NCI-H2107 treated with DMSO at 0.1 percent for 48 hours (cell line): ENCODE results near the gene ADPRH.
"Not testable (repeated sequence)": the region's sequence is repeated elsewhere in the genome, so short reads cannot be mapped to it uniquely, and the experiment has no call there.

Experiments used
- DNase-seq: peaks from one replicate; lab custom pipeline; 2025; ENCODE audit not compliant: unreplicated experiment; lab: John Stamatoyannopoulos, UW

Gene ADPRH

DNA sequence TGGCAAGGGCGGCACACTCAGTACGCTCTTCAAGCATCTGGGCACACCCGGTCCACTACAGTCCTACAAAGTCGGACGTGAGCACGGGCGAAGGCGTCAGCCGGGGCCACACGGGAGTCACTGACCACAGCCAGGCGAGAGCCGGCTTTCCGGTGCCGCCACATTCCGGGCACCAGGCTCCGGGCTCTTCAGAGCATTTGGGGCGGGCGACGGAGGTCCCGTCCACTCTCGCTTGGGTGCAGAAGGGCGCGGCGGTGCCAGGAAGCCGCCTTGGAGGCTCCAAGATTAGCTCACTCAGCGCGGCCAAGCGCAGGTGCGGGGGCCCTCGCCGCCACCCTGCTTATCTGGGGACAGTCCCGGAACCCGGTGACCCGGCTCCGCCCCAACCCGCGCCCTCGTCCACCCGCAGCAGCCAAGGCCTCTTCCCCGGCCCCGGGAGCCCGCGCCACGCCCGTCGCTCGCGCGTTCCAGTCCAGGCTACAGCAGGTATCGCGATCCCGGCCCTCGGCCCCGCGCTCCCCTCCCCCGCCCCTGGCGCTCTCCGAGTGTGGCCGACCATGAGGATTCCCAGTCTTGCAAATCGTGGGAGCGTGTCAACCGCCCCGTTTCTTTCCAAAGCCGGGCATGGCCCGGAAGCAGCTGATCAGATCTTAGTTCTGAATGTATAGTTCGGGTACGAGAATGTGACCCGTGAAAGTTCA lies at the start of gene ADPRH:
ADPRH (plus strand) TSS at position 127 of the 701 bp plus-strand sequence. CDS start 2,678 bp downstream, outside the sequence.
- no peak for DNase-seq

DNA sequence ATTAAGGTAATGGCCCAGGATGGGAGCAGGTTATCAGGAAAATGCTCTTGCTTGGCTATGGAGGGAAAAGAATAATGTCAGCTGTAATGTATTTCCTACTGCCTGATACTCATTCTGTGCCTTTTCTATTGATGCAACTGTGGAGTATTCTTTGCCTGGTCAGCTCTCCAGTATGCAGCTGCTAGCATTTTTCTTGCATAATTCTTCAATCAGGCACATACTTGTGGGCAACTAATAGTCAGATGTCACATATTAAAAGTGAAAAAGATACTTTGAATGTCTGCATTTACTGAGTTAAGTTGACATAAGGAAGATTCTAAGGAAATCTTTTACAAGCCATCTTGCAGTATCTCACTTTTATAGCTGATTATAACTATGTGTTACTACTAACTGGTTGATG lies 49.4 kb upstream of the ADPRH start:
- no peak for DNase-seq

DNA sequence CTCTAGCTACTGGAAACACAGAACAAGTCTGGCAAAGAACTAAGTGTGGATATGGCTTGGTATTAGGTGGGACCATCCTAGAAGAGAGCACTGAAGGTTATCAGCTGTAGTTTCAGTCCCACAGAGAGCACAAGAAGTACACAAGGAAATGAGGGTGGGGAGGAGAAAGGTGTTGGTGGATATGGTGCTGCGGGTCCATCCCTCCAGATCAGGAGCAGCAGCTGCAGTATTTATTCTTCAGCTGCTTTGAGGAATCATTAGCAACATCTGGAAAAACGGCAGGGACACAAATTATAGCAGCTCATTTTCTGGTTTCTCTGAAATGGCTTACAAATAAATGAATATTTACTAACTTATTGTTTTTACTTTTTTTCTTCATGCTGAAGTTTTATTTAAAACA lies 48.8 kb upstream of the ADPRH start:
- no peak for DNase-seq

DNA sequence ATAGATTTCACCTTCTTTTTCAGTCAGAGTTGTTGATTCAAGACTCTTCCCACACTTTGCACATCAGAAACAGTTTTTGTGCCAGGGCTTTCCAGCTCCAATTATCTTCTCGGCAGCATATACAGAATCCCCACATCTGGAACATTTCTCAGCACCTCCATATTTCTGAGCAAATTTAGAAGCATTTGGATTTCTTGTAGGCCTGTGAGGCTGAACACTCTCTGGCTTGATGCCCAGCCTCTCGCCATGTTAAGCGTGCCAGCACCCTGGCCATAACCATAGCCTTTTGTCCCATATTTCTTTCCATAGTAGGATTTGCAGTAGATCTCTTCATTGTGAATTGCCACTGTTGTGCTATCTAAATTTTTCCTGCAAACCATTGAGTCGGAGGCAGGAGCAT lies 48.1 kb upstream of the ADPRH start:
- no peak for DNase-seq

DNA sequence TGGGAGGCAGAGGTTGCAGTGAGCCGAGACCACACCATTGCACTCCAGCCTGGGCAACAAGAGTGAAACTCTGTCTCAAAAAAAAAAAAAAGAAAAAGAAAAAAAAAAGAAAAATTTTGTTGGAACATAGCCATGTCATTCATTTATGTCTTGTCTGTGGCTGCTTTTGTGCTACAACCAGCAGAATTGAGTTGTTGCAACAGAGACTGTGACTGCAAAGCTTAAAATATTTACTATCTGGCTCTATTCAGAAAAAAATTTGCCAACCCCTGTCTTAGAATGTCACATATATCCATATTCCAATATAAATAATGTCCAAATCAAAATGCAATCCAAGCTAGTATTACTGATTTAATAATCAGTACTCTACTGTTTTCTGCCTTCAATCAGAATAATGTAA lies 45.0 kb upstream of the ADPRH start:
- no peak for DNase-seq

DNA sequence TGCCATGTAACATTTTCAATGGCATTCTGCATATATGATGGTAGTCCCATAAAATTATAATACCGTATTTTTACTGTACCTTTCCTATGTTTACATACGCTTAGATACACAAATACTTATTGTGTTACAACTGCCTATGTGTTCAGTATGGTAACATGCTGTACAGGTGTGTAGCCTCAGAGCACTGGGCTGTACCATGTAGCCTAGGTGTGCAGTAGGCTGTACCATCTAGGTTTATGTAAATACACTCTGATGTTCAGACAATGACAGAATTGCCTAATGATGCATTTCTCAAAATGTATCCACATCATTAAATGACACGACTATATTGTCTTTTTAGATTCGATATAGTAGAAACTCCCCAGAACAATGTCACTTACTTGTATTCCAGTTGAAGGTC lies 42.5 kb upstream of the ADPRH start:
- DNase-seq: no peak

DNA sequence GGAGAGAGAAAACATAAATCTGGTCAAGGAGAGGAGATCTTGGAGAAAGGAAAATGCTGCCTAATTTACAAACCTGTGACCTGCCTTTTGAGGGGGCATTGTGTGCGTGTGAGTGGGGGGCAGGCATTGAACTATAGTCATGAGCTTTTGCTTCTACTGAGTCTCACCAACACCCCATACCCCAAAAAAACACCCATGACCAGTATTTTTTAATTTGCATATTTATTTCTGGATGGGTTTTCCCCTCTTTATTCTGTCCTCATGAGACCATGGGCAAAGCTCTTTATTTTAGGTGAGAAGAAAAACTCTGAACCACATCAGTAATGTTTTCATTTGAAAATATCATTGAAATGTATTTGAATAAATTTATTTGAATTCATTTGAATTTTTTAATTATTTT lies 40.5 kb upstream of the ADPRH start:
- DNase-seq: no peak

DNA sequence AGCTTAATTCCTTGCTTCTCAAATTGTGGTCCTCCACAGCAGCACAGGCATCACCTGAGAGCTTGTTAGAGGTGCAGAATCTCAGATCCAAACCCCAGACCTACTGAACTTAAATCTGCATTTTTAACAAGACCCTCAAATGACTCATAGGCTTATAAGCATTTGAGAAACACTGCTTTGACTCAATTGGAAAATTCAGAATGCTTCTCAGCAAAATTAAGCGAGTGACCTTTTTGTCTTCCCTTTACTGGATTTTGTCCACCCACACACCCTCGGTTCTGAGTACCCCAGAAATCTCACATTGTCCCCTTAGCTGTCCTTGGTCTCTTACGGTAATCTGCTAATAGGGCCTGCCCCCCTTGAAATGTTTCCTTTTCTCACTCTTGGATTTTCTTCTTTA lies 37.7 kb upstream of the ADPRH start:
- no peak for DNase-seq

DNA sequence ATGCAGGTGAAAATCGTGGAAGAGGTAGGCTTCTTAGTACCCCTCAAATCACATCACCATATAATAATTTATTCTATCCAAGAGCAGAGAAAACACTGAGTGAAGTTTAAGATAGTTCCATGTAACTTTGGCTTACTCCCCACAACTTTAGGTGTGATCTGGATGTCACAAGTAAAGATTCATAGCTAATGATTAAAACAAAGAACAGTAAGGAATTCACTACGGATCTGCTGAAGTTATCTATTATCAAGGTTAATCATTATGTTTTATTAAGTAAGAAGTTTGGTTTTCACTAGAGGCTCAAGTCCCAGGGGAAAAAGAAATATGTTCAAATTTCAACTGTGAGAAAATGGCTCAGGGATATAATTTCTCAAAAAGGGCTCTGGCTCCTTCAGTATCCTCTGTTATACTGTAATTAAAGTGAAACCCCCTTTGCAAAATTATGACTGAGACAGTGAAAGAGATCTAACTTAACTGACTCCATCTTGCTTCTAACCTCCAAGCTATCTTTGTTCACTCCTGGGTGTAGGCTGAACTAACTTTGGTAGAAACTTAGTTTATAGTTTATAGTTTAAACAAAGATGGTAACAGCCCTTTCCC lies 37.0 kb upstream of the ADPRH start:
- no peak for DNase-seq

DNA sequence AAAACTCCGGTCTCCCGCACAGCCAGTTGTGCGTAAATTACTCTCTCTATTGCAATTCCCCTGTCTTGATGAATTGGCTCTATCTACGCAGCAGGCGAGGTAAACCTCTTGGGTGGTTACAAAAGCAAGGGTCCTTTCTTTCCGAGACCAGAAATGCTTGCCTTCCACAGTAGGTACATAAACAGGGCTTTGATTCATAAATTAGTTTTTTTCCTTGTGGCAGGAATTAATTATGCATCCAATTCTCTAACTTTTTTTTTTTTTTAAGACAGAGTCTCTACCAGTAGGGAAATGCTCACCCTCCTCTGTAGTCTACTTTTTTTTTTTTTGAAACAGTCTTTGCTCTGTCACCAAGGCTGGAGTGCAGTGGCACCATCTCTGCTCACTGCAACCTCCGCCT lies 36.1 kb upstream of the ADPRH start:
- DNase-seq: no peak

DNA sequence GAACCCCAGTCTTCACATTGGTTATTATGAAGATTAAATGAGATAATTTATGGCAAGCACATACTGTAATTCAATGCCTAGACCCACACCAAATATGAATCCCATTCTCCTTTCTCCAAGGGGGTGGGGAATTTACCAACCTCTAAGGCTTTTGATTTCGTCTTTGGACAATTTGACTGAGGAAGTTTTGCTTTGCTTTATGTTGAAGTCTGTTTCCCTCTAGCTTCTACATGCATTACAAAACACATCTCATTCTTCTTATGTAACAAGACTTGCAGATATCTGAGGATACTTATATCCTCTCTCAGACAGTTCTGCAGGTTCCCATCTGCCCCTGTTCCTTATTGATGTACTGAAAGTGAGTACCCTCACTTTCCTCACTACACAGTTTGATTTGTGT lies 32.1 kb upstream of the ADPRH start:
- no peak for DNase-seq

DNA sequence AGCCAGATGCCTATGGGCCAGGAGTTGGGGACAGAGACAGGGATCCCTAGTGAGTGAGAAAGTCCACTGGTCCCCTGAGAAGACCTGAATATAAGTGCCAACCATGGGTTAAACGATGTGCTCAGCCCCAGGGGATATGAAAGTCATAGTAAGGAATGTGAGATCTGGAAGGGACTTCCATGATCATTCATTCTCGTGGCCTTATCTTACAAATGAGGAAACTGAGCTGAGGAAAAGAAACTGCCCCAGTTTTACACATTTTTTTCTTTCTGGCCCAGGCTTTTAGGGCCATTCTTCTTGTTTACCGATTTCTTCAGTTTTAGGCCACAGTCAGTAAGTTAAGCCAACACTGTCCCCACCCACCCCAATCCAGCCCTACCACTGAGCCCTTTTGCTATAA lies 31.0 kb upstream of the ADPRH start:
- no peak for DNase-seq

DNA sequence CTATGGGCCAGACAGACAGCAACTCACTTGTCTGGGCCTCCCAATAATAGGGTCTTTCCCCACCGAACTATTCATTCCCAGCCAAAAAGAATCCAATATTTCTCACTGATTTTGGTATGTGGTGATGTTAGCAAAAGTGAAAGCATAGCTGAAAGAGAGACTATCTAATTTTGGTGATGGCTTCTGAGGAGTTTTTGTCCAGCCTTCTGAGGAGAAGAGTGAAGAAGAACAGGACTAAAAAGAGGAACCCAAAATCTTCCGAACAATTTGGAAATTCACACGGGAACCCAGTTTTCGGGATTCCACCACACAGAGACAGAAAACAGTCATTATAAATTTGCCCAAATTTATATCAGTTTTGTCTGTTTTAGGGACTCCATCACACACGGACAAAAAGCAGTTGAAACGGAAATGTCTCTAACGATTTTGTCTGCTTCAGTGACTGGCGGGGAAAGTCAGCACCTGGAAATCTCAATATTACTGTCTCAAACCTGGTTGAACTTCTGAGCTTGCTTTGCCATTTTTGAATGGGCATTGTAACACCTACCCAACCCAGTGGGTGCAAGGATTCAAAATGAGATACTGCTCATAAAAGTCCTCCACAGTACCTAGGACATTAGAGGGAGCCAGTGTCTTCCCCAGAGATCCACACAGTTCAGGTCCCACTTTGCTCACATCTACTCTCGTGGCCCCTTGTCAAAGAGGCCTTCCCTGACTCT lies 28.9 kb upstream of the ADPRH start:
- DNase-seq: no peak

DNA sequence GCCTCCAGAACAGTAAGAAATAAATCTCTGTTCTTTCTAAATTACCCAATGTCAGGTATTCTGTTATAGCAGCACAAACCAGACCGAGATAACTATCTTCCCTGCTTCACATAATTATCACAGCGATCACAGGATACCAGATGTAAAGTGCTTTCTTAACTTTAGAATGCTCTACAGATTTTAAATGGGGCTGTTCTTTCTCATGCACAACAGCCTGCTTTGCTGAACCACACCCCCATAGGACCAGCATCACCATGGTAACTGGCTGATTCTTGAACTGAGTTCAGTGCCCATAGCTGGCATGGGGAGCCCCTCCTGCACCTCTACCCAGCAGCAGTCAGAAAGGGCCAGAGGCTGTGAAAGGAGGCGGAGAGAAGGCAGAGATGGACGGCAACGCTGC lies 27.7 kb upstream of the ADPRH start:
- no peak for DNase-seq

DNA sequence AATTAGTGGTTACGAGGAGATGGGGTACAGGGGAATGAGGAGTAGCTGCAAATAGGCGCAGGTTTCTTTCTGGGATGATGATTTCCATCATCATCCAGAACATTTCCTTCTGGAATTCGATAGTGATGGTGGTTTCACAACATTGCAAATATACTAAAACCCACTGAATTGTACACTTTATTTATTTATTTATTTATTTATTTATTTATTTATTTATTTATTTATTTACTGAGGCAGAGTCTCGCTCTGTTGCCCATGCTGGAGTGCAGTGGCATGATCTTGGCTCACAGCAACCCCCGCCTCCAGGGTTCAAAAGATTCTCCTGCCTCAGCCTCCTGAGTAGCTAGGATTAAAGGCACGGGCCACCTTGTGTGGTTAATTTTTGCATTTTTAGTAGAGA lies 26.4 kb upstream of the ADPRH start:
- DNase-seq: not testable (repeated sequence)

DNA sequence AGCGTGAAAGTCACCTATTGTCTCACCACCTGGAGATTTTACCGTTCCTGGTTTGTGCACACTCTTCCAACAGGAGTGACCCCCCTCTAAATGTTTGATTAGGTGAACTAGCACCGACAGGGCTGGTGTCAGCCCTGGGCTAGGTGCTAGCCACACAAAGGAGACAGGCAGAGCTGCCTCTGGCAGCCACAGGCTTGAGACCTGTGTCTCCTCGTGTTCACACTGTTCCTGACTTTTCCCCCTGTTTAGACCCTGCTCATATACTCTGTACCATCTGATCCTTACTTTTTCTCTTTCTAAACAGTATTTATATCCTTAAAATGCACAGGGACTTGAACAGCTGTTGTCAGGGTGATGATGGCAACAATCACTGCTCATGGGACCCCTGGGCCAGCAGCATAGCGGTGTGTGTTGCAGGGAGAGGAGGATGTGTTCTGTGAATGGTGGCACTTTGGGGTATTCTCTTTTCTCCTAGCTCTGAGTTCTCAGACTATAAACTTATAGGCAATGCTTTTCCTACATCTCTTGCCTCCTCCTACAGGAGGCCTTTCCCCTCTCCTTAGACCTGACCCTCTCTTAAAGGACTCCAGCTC lies 25.4 kb upstream of the ADPRH start:
- DNase-seq: no peak

DNA sequence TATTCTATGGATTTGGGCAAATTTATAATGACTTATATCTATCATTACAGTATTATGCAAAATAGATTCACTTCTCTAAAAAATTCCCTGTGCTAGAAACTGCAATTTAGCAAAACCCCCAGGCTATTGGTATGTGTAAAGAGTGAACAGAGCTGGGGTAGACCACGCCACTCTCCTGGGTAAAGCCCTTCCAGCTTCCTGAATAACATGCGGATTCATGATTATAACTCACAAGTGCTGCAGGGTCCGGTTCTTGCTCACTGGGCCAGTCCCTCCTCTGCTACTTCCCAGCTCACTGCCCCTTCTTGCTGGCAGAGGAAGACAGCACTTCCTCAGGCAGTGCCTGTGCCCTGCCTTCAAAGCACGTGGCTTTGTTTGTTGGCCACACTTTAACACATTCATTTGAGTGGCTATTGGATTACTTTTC lies 24.0 kb upstream of the ADPRH start:
- no peak for DNase-seq

DNA sequence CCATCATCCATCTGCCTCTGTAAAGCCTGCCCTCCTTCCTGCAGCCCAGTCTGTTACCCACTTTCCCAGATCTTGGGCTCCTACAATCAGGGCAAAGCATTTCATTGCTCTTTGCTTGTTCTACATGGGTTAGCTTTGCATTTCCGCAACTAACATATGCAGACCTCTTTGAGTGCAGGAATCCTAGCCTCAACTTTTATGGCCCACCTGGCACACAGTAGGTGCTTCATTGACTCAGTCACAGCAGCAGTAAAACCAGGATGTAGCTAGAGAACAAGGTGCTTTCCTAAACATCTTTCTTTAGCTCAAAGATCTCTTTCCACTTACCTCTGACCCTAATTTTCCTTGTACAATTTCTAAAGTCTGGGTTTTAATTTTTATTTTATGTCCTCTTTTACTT lies 23.4 kb upstream of the ADPRH start:
- no peak for DNase-seq

DNA sequence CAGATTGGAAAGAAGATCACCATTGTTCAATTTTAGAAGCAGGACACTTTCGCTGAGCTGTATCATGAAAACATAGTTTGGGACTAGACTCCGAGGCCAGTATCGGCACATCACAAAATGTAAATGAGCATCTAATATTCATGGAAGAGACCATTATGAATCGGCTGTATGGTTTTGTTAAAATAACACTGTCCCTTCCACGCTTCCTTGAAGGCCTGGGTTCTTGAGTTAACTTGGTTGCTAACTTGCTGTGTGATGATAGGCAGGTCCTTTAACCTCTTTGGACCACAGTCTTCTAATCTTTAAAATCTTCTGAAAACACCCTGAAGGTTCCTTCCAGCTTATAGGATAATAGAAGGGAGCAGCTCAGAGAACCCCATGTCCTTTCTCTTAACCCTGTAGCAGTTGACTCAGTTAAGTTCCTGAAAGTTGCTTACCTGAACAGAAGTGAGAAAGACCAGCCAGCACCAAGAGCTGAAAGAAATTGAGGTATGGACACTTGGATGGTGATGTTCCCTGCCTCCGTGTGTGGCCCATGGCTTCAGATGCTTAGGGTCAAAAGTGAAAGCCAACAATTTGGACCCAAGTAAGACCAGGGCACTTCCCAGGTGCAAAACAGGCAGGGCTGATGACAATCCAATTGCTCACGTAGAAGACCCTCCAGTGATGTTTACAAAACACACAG lies 22.0 kb upstream of the ADPRH start:
- DNase-seq: no peak

DNA sequence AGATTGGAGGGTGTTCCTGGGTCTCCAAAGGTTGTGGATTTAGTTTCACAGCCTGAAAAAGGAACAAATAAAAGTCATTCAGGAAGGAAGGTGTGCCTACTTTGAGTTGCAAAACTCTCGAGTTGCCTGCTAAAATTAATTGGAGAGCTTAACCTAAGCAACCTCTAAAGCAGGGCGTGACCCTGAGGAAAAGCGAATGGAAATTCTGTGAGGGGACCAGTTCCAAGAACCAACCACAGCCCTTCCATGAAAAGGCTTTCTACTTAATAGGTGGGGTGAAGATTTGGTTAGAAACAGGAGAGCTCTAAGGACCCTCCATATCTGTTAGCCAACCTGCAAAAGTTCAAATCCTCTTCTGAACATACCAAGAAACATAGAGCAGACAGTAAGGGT lies 21.4 kb upstream of the ADPRH start:
- no peak for DNase-seq

DNA sequence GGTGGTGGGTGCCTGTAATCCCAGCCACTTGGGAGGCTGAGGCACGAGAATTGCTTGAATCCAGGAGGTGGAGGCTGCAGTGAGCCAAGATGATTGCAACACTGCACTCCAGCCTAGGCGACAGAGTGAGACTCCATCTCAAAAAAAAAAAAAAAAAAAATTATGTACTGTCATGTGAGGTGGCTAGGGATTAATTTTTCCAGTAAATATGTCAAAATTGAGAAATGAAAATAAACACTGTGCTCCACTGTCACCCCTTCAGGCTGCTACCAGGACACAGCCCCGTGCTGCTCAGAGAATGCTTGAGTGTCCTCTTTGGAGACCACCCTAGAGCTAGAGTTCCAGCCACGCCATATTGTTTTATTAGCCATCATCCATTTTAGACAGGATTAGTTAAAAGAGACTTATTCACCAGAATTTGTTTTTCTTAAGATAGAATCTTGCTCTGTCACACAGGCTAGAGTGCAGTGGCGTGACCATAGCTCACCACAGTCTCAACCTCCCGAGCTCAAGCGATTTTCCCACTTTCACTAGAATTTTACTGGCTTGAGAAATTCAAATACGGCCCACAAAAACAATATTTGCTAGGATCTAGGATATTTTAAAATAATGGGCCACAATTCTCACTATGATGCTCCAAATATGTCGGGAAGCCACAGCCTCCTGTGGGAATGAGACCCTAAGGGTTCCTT lies 20.5 kb upstream of the ADPRH start:
- no peak for DNase-seq
